HG03135 (cell line): ENCODE measurements around the gene DMRT1.

Experiments
- ATAC-seq: cut with Tn5 transposase; IDR thresholded peaks from one replicate; pipeline ENCODE4 v1.9.1; 2021; ENCODE audit warnings: mild to moderate bottlenecking, moderate library complexity; ENCODE audit not compliant: unreplicated experiment

The DMRT1 gene

DNA sequence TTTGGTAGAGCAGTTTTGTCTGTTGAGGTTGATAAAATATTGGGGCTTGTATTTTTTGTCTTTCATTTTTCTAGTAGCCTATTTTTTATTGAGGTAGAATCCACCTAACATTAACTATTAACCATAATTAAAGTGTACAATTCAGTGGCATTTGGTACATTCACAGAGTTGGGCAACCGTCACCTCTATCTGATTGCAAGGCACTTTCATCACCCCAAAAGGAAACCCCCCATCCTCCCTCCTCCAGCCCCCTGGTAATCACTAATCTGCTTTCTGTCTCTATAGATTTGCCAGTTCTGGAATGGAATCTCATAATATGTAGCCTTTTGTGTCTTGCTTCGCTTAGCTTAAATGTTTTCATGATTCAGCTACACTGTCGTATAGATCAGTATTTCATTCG, 79.4 kb downstream of the DMRT1 start:
- ATAC-seq = no peak

DNA sequence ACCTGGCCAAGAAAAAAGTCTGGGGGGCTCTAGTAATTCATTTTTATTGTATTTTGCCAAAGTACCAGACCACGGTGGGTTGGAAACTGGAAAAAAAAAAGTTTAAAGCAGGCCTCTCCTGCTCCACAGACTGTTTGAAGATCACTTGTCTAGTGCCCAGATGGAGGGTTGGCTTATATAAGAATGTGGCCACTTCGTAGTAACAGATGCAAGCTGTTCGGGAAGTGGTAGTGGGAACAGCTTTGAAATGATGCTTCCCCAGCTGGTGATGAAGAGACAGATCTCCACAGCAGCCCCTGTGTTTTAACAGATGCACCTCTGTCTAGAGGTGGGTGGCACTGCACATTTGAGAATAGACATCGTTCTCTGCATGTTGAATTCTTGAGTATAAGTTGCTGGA, 80.7 kb downstream of the DMRT1 start:
- no peak for ATAC-seq

DNA sequence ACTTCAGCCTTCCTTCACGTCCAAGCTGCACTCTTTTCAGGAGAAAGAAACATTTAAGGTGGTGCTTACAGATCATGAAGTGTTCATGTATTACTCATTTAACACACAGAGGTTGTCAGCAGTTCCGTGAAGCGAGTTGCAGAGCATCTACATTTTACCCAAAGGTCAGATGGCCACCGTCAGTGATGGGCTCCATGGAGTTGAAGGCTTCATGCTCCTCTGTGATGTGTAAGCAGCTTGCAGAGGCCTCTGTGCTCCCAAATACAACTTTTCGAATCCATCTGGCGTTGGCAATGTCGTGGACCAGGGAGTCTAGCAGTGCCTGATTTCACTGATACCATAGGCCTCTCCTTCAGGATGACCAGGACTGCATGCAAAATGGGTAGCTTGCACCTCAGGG, 81.2 kb downstream of the DMRT1 start:
- no peak for ATAC-seq

DNA sequence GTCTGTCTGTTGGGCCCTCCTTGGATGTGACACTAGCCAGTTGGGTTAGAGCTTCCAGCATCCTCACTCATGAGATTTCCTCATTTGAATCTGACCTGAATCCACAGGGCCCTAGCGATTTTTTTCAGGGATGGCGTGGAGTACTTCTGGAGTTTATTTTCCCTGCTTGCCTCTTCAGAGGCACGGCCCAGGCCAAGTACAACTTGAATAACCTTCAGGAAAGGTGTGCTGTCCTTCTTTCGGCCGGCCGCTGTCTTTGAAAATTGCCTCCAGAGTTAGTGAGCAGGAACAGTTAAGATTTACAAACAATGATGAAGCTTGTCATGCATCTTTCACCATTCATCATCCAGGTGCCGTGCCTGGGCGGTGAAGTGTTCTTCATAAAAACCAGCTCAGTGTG, 85.5 kb downstream of the DMRT1 start:
- ATAC-seq = no peak

DNA sequence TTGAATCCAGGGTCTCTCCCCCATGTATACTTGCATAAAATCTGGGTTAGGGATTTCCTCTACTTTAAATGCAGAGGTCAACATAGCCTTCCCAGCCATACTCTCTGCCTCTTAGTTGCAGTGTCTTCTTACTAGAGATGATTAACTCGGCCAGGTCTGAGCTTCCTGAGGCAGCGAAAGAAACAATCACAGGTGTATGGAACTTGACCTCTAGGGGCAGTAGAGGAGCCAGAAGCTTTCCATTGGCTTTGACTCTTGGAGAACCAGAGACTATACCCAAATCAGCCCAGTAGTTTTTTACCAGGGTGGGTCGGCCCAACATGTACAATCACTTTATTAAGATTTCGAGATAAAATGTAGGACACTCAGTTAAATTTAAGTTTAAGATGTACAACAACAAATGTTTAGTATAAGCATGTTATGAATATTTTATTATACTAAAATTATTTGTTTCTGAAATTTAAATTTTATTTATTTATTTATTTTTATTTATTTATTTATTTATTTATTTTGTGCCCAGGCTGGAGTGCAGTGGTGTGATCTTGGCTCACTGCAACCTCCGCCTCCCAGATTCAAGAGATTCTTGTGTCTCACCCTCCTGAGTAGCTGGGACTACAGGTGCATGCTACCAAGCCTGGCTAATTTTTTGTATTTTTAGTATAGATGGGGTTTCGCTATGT, 87.0 kb downstream of the DMRT1 start:
- no peak for ATAC-seq

DNA sequence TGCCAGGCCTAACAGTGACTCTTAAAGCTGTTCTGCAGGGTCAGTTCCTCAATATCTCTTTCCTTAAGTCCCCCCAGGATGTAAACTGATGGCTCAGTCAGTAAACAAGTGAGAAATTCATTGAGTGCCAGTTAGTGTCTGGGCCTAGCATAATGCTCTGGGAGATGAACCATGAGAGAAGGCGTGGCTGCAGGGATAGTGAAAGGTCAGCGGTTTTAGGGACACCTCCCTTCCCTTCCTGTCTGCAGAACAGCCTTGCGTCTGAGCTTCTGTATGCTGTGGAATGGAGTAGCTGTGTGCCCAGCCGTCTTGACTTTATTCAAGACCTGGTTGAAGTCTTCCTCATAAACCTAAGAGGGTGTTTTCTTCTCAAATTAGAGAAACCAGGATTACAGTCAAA, 88.2 kb downstream of the DMRT1 start:
- no peak for ATAC-seq

DNA sequence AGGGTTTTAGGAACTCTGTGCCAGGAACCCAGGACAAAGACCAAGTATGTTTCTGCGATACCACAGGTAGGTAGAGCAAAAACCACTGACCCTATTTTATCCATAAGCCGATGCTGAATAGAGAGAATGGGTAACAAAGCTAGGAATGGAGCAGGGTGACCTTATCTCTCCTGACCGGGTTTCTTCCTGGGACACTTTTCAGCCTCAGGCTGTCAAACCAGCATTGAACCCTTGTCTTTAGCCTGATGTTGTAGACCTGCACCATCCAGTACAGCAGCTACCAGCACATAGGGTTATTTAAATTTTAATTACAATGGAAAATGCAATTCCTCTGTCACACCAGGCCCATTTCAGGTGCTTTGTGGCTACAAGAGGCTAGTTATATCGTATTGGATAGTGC, 91.9 kb downstream of the DMRT1 start:
- no peak for ATAC-seq

DNA sequence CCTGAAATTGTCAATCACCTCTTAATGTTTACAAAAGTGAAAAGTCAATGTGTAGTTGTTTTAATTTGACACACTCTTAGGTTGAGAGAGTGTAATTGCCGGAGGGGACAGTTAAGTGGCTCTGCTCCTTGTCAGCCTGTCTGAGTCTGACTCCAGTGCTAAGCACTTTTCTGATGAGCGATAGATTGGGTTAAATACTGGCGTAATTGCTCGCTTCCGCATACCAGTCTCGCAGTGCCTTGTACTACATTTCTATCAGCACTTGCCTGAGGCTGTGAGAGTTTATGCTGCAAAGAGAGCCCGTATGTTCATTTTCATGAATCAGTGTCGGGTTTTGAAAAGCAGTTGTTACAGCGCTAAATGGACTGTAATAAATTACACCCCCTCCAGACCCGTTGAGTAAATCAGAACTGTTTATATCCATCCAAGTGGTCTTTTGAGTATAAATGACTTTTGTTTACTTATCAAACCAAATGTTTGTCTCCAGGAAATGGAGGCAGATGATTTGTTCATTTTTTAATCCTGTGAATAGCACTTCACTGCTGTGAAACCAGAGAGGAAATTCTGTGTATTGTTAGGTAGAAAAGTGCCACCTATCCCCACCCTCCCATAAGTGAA, 94.0 kb downstream of the DMRT1 start:
- ATAC-seq = no peak

DNA sequence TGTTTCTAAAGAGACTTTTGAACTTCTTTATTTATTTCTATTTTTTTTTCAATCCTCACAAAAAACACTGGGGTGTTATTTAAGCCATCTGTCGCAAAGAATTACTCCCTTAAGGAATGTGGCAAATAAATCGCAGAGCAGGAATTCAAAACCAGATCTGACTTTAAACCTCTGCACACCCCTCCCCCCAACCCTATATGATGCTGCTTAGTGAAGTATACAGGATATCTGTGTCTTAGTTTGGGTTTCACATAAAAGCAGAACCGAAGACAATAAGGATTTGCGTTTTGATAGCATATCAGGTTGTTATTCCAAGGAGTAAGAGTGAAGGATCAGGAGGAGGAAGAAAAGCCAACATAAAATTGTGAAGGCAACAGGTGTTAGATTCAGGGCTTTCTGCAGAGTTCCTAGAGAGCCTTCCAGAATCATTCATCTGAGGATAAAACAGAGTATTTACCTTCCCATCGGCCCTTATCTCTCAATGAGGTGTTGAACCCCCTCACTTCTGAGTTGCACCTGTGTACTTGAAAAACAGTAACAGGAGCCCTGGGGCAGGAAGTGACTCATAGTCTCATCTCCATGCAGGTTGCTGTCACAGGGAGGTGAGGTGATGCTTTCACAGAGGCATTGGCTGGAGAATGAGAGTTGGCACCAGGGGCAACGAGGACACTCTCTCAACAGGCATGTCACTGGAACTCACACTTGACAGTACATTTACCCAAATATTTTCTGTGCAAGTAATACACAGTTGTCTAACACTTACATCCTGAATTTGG, 101.5 kb downstream of the DMRT1 start:
- ATAC-seq = no peak

DNA sequence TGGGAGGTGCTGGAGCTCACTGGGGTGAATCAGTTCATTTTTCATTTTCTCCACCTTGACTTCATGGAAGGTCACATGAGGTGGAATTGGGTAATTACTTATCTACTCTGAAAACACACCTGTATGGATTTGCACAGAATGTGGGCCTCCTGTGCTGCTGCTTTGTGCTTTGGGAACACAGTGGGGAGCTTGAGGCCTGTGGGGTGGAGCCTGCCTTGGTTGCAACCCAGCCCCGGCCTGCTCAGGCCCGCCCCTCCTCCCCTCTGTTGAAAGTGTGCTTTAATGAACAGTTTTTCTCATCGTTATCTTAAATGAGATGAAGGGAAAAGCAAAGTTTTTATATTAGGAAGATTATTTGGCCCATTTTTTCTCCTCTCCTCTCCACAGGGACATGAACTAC, 106.5 kb downstream of the DMRT1 start:
- no peak for ATAC-seq

DNA sequence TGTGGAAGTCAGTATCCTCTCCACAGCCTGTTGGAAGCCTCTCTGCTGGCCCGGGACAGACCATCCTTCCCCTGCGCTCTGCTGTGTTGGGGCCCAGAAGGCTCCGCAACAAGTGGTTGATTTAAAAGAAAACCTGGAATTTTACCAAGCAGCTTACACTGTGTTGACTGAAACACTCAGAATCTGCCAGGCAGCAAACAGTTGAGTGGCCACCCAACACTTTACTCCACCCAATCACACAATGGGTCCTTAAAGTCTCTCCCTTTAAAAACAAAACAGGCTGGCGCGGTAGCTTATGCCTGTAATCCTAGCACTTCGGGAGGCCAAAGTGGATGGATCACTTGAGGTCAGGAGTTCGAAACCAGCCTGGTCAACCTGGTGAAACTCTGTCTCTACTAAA, 107.0 kb downstream of the DMRT1 start:
- no peak for ATAC-seq

DNA sequence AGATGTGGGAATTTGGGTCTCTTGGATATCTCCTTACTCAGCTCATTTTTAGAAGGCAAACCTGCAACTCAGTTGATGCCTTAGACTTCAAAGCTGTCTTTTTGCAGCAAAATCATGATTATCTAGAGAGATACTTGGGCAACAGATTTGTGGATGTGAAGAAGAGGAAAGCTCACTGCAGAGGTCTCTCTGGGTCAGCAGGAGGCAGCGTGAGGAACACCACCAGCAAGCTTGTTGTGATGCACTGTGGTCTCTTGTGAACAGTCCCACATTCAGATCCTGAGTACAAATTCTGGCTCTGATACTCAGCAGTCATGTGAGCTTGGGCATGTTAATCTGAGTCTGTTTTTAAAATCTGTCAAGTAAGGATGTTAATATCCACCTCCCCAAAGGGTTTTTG, 108.6 kb downstream of the DMRT1 start:
- no peak for ATAC-seq

DNA sequence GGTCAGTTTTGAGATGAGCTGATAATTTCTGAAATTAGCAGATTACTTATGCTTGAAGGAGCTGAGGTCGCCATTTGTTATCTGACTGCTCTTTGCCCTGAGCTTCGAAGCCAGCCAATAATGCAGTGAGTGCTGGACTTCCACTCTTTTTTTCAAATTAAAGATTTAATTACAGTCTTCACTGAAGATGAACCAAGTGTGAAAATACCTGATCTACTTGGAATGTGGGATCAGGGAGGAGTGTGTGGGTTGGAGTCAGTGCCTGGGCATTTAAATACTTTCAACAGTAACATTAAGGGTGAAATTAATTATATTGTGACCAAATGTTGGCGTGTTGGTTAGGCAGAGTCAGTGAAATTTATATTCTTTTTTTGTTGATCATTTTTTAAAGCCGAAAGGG, 111.0 kb downstream of the DMRT1 start:
- no peak for ATAC-seq

DNA sequence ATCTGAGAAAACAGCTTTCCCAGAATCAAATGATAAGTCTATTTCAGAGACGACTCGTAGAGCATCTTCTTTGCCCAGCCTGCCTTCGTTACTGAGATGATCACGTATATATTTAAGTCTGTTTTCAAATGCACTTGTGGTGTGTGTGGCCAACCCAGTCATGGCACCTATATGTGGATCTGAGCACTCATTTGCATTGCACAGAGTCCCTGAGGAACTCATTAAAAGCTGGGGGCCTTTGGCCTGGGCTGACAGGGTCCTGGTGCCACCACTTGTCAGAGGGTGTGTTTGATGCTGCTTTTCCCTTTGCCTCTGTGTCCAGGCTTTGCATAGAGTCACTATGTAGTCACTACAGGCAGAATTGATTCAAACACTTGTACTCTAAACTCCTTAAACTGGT, 117.6 kb downstream of the DMRT1 start:
- no peak for ATAC-seq

DNA sequence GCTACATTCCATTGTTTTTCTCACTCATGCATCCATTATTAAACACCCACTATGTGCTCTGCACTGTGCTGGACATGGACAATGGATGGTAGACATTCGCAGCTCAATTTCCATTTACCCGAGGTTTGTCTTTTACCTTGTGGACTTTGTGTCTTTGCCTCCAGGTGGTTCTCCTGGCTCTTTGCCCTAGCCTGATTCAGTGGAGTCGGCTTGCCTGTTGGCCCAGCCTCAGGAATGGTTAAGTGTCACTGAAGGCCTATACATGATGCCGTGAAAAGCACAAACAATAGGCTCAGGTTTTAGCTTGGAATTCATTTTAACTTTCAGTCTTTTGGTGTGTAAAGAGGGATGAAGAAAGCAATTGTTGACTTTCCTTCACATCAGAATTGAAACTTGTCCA, 118.4 kb downstream of the DMRT1 start:
- no peak for ATAC-seq

DNA sequence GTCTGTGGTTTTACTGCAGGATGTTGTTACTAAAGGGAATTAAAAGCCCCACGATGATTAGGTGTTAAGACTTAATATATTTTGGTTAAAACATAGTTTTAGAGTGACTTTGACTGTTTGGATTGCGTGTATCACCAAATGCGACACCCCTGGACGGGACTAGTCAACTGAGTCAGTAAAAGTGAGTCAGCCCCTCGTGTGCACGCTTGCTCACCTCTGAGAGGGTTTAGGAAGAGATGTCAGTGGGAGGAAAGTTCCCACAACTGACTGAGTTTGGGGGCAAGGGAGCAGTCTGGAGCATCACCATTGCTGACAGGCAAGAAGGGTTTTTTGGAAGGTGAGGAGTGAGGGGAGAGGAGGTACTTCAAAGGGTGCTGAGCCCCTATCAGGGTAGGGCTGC, 120.5 kb downstream of the DMRT1 start:
- ATAC-seq = no peak

DNA sequence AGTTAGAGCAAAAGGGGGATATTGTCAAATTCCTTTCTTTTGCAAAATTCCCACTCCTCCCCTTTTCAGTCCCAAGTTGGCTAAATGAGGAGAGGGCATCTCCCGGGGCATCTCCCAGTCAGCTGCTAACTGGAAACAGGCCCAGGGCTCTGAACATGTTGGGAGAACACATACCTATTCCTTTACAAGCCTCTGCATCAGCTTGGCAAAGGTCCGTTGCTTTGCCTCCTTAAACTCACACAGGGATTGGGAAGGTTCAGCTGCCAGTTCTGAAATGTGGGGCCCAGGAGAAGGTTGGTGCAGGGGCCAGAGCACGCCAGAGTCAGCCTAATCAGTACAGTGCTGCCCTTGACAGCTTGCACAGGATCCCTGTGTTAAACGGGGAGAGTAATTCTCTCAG, 124.0 kb downstream of the DMRT1 start:
- ATAC-seq = no peak

DNA sequence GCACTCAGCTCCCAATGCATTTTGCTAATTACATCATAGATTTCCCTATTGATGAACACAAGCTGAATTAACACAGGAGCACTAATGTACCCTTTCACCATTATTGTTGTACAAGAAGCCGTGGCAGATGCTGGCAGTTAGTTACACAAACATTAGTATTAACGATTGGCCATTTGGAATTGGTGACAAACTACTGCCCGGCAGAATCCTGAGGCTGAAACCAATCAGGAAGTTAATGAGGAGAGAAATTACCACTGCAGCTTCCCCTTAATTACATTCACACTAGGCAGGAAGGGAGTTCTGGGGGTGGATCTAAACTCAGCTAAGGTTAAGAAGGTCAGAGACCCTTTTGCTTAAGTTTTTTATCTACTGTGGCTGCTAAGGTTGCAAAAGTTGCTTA, 125.4 kb downstream of the DMRT1 start:
- ATAC-seq = no peak

DNA sequence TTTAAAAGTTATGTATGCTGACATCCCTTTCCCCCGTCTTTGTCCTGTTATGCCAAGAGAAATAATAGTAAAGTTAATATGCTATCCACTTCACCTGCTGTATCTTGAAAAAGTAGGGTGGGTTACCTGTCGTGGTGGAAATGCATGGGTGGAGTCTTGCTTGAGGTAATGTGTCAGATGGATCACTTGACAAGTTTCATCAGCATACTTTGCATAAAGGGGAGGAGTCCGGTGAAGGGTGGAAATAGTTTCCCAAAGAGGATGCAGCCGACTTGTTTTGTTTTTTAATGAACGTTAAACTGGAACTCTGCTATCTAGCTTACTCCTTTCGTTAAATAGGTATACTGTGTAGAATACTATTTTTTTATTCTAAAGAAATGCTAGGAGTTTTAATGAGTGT, 125.9 kb downstream of the DMRT1 start:
- ATAC-seq = no peak

DNA sequence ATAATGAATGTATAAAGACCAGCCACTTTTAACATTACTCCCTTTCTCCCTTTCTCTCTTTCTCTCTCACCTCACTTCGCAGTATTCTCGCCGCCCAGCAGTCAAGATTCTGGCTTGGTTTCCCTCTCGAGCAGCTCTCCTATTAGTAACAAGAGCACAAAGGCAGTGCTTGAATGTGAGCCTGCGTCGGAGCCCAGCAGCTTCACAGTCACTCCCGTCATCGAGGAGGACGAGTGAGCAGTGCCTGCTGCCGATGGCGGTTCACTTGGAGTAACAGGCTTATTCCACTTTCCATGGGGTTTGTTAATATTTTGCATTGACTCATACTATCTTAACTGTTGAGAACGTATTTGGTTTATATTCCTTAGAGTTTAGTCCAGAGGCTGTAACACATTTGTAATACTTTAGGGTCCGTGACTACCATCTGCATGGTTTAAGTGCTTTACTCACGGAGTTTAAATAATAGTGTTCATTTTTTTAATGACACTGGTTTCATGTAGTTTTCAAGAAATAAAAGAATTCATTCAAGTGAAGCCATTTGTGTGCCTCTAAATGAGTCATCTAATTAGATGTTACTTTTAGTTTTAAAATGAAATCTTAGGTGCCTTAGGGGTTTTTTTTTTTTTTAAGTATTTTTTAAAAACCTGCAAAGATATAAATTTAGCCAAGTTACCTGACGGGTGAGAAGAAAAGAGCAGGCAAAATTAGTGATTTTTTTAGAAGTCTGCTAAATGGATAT, 126.6 kb downstream of the DMRT1 start:
- no peak for ATAC-seq

DNA sequence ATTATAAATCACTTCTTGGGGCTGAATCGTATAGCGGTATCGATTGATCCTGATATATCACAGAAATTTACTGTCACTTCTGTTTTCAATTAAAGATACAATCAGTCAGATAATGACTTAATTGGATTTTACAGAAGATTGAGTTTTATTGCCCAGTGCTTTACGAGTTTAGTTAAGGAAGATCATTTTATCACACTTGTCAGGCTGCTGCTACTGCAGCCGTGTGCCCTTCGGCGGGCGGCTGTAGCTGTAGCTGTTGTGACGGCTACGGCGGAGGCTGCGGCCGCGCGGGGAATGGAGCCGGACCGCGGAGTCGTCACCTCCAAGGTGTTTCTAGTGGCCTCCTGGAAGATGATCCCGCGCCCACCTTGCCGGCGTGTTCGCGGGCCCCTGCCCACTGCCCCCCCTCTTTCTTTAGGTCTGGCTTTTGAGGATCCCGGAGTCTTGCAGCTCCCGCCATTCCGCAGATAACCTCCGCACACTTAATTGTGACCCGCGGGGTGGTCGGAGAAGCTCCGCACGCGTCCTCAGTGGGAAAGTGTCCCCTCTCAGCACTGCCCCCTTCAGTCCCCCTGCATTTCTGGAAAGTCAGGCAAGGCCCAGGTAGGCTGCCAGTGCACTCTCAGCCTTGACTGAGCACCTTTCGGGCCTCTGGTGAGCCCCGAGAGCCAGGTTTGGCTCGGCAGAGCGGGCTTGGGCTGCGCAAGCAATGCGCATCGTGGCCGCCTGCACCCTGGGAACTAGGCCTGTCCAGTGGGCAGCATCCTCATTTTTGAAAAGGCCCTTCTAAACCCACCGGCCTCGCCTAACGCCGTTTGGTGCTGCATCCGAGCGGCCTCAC, 128.0 kb downstream of the DMRT1 start:
- ATAC-seq = no peak
